Right ventricle myocardium superior (tissue), 1 donor: ENCODE measurements around the gene SOX18. TPM values are rescaled to one million over a fixed set of nuclear protein-coding genes. Genes with fewer than 3 reads are reported as not detected.
"Not testable (repeated sequence)": the region's sequence is repeated elsewhere in the genome, so short reads cannot be mapped to it uniquely, and the experiment has no call there.

ENCODE experiments used
- ATAC-seq: fragments of 200-7000 bp; cut with Tn5 transposase; one replicate; pipeline ENCODE4 v1.9.1; 2020; ENCODE audit warnings: mild to moderate bottlenecking; ENCODE audit not compliant: poor library complexity
- DNase-seq: peaks from one replicate; pipeline ENCODE4 v3.0.0-alpha.2; 2020
- intact Hi-C: fragments of 100-400 bp; cut with DNase I; formaldehyde crosslinking; loops from one replicate; pipeline ENCODE4 v1.11.2; 2022
- microRNA-seq: library from miRNA; unstranded; fragments of <30 nt; microRNA quantifications from one replicate; pipeline ENCODE4 v1.2.0, GENCODE V29; 2020
- total RNA-seq: library from RNA; stranded (reverse); fragmentation: NEBNext Ultra II Directional; extraction: Animal tissue kit (Norgen Biotek cat#: 25700); gene quantifications from one replicate; pipeline ENCODE4 v1.2.1, GENCODE V29; 2021
- donor health status: DM: no; HTN: yes; CAD: no; lungs with severe emphysema.

The SOX18 gene
- total RNA-seq, 1 donor from 2014 or later: 34.3 TPM

GRCh38 chr20:64015635-64016034 is 33.8 kb downstream of the SOX18 start:
- DNase-seq (no peak), ATAC-seq (no peak)
- intact Hi-C loops: no loop called here

GRCh38 chr20:64012385-64013154 is 36.9 kb downstream of the SOX18 start:
- DNase-seq, intact Hi-C loops, ATAC-seq: not testable (repeated sequence)

DNA sequence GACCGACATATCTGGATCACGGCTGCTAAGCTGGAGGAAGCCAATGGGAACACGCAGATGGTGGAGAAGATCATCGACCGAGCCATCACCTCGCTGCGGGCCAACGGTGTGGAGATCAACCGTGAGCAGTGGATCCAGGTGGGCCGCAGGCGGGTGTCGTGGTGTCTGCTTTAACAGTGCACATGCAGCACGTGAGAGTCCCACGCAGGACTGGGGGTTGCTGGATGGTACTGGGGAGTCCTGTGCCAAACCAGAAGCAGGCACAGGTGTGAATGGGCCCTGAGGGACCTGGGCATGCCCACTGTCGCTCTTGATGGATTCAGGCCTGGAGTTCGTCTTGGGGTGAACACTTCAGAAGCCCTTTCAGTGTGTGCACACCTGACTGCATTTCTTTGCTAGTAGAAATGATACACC is 38.1 kb downstream of the SOX18 start:
- no peak for DNase-seq
- no peak for ATAC-seq
- intact Hi-C loops: no loop called here

GRCh38 chr20:64010711-64011237 is 38.7 kb downstream of the SOX18 start:
- intact Hi-C loops: no loop called here
- ATAC-seq (no peak), DNase-seq (no peak)

- intact Hi-C loops: no loop called here
- ATAC-seq (no peak), DNase-seq (no peak)
These were observed 39.5 kb downstream of the SOX18 start for GRCh38 chr20:64009811-64010387.

GRCh38 chr20:64006902-64007301 is 42.5 kb downstream of the SOX18 start:
- ATAC-seq (no peak), DNase-seq (no peak)
- intact Hi-C loops: no loop called here

GRCh38 chr20:64006490-64006889 is 42.9 kb downstream of the SOX18 start:
- intact Hi-C loops: no loop called here
- ATAC-seq: no peak
- DNase-seq: no peak

DNA sequence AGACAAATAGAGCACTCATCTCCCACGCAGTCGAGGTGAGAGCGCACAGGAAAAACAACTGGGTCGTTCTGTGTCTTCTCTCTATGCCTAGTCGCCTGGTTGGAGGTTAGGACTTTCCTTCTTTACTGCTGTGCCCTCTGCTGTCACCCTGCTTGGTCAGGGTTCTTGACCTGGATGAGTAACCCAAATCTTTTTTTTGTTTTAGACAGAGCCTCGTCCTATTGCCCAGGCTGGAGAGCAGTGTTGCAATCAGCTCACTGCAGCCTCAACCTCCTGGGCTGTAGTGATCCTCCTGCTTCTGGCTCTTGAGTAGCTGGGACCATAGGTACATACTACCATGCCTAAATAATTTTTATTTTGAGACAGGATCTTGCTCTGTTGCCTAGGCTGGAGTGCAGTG is 44.0 kb downstream of the SOX18 start:
- DNase-seq: no peak
- ATAC-seq: no peak
- intact Hi-C loops: no loop called here

DNA sequence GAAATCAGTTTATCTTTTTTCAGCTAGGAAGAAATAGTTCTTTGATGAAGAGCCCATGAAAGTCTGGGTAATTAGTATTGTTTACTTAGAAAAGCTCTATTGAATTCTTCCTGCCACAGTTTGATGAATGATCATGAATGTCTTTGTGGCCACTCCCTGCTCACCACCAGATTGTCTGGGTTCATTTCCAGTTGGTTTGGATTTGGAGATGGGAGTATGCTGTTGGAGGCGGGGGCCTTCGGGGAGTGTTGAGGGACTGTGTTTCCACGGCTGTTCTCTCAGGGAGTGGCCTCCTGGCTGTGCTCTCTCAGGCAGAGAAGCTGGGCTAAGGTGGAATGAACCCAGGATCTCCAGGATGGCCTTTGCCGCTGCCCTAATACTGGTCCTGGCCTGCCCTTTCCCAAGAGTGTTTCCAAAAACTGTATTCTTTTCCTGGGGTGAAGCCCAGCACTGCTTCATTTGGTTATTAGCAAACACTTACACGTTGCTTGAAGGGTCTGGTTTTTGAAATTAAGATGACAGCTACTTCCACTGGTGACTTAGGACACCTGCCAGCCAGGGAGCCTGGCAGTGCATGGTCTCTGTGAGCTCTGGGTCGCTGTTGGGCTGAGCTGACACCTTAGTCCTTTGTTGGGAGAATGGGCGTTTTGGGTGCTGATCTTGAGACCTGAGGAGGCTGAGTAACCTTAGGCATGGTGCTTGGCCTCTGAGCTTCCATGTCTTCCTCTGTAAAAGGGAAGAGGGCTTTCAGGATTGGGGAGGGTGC is 45.3 kb downstream of the SOX18 start:
- intact Hi-C loops: no loop called here
- no peak for DNase-seq
- ATAC-seq: no peak

DNA sequence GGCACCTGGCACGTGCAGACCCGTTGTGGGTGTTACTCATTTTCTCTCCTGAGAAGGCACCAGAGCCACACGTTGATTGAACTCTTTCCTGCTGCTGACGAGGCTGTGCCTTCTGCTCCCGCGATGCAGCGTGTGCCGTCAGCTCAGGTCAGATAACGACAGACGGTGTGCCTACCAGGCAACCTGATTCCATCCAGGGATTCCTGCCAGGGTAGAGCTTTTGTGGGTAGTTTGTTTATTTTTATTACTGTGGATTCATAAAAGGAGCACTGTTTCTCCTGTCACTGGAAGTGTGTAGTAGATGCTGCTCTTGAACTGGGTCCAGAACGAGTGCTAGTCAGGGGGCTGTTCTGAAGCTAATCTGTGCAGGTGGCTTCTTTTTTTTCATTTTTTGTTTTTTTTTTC is 47.8 kb downstream of the SOX18 start:
- ATAC-seq (no peak), DNase-seq (no peak)
- intact Hi-C loops: no loop called here

- intact Hi-C loops: no loop called here
- ATAC-seq (no peak), DNase-seq (no peak)
These were observed 48.5 kb downstream of the SOX18 start for GRCh38 chr20:64000906-64001305.

Small RNA genes within 50 kb of the gene (microRNA-seq; reads per million reads assigned to microRNA genes)
- gene MIR6813: not detected

Other genes starting within 250 kb of the SOX18 start
- 13.5 TPM for gene ZBTB46, start 218.4 kb downstream of the SOX18 start, total RNA-seq
- not detected for gene ABHD16B, start 188.1 kb downstream of the SOX18 start, total RNA-seq
- 69.0 TPM for gene TPD52L2, start 184.4 kb downstream of the SOX18 start, total RNA-seq
- 42.3 TPM for gene DNAJC5, start 154.5 kb downstream of the SOX18 start, total RNA-seq
- gene UCKL1, start 93.2 kb downstream of the SOX18 start, total RNA-seq: 54.4 TPM
- 11.3 TPM for gene ZNF512B, start 79.7 kb downstream of the SOX18 start, total RNA-seq
- gene SAMD10, start 70.0 kb downstream of the SOX18 start, total RNA-seq: 6.0 TPM
- gene PRPF6, start 68.5 kb downstream of the SOX18 start, total RNA-seq: 45.3 TPM
- gene C20orf204, start 13.5 kb downstream of the SOX18 start, total RNA-seq: 0.38 TPM
- 34.6 TPM for gene TCEA2, start 13.6 kb upstream of the SOX18 start, total RNA-seq
- gene RGS19, start 29.9 kb upstream of the SOX18 start, total RNA-seq: 6.7 TPM
- gene OPRL1, start 30.4 kb upstream of the SOX18 start, total RNA-seq: 0.75 TPM
- not detected for gene LKAAEAR1, start 34.8 kb upstream of the SOX18 start, total RNA-seq
- gene NPBWR2, start 57.9 kb upstream of the SOX18 start, total RNA-seq: not detected
- 0.40 TPM for gene MYT1, start 114.8 kb upstream of the SOX18 start, total RNA-seq
- 81.9 TPM for gene PCMTD2, start 206.1 kb upstream of the SOX18 start, total RNA-seq